GM19372 (cell line): ENCODE measurements around the gene ZBTB5.
A peak's percentile ranks its signal among the peaks of the same experiment; 100 is the strongest.
"Not testable (repeated sequence)": the region's sequence is repeated elsewhere in the genome, so short reads cannot be mapped to it uniquely, and the experiment has no call there.

Experiments
- ATAC-seq: cut with Tn5 transposase; IDR thresholded peaks from one replicate; pipeline ENCODE4 v1.9.1; 2021; ENCODE audit warnings: mild to moderate bottlenecking, low read depth, moderate library complexity; ENCODE audit not compliant: unreplicated experiment

Gene ZBTB5, protein sequence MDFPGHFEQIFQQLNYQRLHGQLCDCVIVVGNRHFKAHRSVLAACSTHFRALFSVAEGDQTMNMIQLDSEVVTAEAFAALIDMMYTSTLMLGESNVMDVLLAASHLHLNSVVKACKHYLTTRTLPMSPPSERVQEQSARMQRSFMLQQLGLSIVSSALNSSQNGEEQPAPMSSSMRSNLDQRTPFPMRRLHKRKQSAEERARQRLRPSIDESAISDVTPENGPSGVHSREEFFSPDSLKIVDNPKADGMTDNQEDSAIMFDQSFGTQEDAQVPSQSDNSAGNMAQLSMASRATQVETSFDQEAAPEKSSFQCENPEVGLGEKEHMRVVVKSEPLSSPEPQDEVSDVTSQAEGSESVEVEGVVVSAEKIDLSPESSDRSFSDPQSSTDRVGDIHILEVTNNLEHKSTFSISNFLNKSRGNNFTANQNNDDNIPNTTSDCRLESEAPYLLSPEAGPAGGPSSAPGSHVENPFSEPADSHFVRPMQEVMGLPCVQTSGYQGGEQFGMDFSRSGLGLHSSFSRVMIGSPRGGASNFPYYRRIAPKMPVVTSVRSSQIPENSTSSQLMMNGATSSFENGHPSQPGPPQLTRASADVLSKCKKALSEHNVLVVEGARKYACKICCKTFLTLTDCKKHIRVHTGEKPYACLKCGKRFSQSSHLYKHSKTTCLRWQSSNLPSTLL

DNA sequence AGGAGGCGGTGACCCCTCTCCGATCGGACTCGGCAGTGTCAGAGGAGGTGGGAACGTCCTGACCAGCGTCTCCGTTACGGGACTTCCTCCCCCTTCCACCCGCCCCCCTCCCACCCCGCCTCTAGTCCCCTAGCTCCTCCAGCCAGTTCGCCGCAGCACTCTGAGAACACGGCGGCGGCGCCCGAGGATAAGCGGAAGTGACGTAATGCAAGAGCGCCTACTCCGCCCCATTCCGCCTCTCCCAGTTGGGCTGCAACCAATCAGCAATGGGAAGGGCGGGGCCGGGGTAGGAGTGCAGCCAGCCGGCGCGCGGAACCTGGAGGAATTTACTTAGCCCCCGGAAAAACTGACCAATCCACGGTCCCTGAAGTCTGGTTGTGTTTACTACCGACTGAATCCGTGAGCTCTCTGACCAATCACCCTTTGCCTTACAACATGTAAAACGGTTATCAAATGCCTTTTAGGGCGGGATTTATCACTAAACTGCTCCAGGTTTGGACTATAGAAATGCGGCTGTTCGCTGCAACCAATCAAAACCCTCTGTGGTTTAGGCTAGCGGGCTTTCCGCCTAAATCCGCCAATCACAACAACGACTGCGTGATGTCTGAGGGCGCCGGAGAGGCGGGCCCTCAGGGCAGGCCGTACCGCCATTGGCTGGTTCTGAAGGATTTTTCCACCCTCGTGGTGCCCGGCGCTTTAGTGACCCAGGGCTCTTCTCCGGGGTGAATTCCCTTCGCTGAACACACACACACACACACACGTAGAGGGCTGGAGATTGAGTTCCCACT lies at the start of gene ZBTB5:
Gene ZBTB5 (minus strand): TSS at position 202 of the 788 bp plus-strand sequence. CDS start 22,899 bp downstream, outside the sequence.
- ATAC-seq, result peak; percentile 77

DNA sequence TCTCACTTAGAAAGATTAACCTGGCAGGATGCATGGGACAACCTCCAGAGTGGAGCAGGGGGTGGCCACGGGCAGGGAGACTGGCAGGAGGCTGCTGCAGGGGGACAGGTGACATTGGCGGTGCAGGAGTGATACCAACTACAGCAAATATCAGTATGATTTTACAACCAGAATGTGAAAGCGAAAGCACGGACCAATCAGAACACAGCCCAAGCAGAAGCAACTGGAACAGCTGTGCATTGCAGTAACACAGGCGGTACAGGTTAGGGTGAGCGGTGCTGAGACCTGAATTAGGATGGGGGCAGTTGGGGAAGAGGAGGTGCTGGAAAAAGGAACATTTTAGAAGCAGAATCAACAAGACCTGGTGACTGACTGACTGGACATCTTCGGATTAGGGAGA lies 49.7 kb upstream of the ZBTB5 start:
- no peak for ATAC-seq

DNA sequence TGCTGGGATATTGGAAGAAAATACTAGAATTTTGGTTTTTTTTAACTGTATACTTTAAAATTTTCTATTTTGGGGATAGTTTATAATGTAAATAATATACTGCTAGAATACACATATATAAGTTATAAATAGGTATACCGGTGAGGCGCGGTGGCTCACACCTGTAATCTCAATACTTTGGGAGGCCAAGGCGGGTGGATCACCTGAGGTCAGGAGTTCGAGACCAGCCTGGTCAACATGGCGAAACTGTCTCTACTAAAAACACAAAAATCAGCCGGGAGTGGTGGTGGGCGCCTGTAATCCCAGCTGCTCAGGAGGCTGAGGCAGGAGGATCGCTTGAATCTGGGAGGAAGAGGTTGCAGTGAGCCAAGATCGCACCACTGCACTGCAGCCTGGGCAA lies 49.2 kb upstream of the ZBTB5 start:
- not testable (repeated sequence) for ATAC-seq

DNA sequence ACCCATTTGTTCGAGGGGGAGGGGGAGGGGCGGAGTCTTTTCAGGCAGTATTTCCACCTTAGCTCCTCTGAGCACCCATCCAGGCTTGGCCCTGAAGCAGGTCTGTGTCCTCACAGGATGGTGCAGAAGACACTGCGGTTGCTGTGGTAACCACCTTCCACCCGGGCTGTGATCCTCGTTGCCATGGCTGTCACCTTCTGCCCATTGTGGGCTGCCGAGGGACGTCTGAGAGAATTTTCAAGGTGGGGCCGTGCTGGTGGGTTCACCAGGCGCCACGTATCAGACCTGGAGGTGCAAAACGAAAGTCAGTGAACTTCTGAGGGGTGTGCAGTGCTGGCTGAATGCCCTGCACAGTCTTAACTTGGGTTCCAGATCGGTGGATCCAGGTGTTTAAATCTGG lies 47.2 kb upstream of the ZBTB5 start:
- no peak for ATAC-seq

DNA sequence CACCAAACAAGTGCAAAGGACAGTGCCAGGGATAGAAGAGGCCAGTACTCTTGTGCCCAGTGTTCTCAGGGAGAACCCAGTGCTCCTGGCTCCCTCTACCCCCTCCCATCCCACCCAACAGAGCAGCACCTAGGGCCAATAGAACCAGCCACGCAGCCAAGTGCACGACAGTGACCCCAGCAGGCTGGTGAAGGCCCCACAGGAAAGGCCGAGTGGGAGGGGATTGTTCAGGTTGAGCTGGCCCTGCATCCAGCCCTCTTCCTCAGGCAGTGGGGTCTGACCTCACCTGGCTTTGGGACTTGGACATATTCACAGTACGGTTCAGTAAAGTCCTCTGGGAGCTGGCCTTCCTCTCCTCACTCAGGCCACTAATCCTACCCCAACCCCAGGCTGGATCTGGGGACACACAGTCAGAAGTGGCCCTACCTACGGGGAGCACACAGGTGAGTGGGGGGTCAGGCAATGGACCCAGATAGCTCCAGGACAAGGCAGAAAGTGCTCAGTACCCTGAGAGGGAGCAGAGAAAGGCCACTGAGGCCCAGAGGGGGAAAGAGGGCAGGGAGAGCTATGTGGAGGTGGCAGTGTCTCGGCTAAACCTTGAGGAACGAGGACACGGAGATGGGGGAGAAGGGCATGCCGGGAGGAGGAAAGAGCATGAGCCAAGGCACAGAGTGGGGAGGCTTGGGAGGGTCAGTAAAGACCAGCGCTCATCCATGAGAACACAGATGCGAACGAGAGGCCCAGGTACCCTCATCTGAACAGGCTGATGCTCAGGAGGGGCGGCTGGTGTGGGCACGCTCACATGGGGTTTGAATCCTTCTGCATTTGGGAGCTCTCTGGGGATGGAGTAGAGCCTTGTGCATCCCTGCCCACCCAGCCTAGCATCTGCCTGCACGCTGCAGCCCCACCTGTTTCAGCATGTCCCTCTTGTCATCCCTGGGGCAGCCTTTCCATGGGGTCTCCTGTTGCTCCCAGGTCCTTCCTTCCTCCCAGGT lies 46.1 kb upstream of the ZBTB5 start:
- no peak for ATAC-seq

DNA sequence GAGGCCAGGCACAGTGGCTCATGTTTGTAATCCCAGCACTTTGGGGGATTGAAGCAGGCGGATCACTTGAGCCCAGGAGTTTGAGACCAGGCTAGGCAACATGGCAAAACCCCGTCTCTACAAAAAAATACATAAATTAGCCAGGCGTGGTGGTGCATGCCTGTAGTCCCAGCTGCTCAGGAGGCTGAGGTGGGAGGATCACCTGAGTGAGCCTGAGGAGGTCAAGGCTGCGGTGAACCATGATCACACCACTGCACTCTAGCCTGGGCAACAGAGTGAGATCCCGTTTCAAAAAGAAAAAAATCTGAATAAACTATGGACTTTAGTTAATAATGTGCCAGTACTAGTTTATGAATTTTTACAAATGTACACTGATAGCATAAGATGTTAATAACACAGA lies 44.8 kb upstream of the ZBTB5 start:
- not testable (repeated sequence) for ATAC-seq

DNA sequence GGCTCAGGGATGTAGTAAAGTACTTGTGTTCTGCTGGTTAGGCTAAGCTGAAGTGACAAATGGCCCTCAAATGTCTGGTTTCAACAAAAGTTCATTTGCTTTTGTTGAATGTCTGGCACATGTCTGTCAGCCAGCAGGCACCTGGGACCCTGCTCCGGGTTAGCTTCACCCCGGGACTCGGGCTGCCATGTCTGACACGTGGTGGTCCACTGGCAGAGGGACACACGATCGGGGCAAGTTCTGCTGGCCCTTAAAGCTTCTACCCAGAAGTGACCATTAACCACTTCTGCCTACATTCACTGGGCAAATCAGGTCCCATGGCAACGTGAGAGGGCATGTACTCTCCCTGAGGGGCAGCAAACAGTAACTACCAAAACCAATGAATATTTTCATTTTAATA lies 44.3 kb upstream of the ZBTB5 start:
- ATAC-seq, result no peak

DNA sequence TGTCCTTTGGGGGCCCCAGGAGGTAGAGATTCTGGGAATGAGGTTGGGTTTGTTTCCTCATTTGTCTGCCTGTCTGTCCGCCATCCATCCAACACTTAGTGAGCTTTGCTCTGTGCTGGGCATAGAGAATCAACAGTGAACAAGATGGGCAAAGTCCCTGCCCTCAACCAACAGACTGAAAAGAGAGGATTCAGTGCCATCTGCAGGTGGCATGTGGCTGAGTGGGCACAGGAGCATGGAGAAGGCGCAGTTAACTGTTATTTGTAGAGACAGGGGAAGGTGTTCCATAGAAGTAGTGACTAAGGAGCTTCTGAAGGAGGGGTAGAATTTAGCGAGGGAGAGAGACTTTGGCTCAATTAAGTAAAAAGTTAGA lies 43.6 kb upstream of the ZBTB5 start:
- ATAC-seq, result no peak

DNA sequence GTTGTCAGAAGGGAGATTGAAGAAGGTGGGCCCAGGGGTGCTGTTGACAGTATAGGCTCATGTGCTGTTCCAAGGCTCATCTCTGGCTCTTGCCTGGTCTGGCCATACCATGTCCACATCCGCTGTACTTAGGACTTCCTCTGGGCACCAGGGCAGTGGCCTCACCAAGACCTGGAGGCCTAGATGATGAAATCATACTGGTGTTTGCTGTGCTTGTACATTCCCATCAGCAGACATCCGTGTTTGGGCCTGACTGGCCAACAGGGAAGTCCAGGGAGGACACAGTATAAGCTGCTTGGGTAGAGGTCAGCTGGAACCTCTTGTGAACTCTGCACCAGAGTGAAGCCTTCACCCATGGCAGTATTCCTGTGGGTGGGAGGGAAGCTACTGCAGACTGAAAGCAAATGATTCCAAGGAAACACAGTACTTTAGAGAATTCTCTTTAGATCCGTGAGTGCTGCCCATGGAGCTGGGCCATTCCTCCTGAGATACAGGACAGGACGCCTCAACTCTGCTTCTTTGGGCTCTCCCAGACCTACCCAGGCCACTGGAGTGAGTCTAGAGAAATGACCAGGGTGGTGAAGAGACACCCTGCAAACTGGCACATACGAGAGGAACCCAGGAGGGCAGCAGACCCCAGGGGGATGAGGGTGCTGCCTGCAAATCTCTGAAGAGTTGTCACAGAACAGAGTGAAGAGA lies 43.0 kb upstream of the ZBTB5 start:
- no peak for ATAC-seq

DNA sequence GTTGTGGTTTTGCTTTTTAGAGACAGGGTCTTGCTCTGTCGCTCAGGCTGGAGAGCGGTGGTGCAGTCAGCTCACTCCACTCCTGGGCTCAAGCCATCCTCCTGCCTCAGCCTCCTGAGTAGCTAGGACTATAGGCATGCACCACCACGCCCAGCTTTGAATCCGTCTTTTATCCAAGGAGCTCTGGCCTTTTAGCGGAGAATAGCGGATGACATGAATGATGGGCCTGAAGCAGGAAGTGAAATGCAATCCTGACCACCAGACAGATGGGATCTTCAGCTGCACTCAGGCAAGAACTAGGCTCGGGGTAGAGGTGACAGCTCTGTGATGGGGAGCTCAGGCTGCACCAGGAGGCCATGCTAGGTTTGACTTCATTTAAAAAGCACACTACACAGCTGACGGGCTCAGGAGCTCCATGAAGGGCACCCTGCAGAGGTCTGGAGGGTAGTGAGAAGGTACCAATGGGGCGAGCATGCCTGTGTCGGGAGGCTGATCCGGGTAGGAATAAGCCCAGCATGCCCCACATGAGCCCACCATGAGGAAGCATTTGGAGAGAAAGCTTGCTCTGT lies 42.4 kb upstream of the ZBTB5 start:
- no peak for ATAC-seq

DNA sequence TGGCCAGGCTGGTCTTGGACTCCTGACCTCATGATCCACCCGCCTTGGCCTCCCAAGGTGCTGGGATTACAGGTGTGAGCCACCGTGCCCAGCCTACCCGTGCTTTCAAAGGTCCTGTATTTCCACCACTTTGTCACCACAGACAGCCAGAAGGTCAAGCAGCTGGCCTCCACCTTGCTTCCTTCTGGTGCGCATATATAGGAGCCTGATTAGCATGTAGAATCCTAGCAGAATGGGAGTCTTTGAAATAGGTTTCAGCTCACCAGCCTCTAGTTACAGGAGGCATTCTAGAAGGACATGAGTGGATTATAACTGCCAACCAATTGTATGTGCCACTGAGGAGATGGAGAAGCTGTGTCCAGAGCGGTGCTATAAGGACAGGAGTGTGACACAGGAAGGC lies 39.4 kb upstream of the ZBTB5 start:
- no peak for ATAC-seq

DNA sequence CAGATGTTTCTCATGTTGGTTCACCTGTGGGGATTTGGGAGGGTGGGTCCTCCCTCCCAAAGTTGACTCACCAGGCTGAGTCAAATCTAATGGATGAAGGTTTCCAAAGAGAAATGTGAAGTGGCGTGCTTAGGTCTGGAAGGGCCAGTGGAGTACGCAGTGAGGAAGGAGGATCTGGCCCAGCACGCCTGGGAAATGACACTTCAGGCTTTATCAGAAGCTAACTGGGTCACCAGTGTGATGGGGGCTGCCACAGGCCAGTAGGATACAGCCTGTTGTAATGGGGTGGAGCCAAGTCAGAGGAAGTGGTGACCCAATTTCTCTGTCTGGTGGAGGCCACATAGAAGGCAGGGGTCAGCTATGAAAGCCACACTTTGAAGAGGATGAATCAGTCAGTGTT lies 38.5 kb upstream of the ZBTB5 start:
- ATAC-seq, result no peak

DNA sequence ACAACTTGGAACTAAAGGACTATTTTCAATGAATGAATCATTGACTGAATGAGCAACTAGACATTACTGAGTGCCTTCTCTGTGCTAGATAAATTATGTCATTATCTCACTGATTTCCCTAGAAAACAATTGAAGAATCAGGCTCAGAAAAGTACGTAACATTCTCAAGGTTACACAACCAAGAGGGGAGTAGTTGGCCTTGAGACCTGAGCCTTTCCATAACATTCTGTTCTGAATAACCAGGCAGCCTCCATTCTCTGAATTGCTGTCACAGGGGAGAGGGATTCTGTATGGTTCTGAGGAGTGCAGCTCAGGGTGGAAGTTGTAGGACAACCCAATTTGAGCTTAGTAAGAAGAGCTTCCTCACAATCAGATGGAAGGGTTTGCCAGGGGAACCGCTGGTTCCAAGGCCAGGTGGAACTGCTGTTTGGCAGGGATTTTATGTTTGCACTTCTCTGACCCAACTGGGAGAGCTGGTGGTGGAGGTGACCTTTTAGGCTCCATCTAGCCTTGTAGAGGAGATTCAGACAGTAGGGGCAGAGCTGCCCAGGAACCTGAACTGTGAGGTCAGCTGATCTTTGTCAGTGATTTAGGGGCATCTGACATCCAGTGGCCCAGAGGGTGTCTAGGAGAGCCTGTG lies 36.8 kb upstream of the ZBTB5 start:
- ATAC-seq, result no peak

DNA sequence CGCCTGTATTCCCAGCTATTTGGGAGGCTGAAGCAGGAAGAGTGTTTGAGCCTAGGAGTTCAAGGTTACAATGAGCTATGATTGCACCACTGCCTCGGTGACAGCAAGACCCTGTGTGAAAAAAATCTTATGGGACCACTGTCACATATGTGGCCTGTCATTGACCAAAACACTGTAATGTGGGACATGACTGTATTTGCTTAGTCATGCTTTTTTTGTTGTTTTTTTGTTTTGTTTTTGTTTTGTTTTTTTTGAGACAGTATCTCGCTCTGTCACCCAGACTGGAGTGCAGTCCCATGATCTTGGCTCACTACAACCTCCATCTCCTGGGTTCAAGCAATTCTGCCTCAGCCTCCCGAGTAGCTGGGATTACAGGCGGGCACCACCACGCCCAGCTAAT lies 34.0 kb upstream of the ZBTB5 start:
- ATAC-seq, result no peak

DNA sequence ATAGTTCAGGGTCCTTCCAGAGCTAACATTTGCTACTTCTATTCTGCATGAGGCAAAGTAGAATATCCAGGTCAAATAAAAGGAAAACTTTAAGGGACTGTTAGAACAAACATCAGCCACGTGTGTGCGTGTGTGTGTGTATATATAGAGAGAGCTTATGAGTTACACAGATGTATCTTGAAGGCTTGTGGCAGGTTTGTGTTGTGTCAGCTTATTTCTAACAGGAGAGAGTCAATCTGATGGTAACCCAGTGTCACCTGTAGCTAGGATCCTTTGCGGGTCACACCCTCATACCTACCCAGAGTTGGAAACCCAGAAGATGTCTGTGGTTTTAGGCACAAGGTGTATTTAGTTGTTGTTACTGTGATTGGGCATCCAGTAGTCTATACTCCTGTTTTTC lies 33.2 kb upstream of the ZBTB5 start:
- no peak for ATAC-seq

DNA sequence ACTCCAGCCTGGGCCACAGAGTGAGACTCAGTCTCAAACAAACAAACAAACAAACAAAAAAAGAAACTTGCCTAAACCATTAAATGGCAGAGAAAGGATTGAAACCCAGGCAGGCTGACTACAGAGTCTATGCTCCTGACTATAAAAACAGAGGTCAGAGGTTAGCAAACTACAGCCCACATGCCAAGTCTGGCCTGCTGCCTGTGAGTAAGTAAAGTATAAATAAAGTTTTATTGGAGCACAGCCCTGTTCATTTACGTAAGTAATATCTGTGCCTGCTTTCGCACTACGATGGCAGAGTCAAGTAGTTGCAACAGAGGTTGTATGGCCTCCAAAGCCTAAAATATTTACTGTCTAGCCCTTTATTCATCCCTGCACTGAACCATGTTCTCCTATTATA lies 32.1 kb upstream of the ZBTB5 start:
- no peak for ATAC-seq

DNA sequence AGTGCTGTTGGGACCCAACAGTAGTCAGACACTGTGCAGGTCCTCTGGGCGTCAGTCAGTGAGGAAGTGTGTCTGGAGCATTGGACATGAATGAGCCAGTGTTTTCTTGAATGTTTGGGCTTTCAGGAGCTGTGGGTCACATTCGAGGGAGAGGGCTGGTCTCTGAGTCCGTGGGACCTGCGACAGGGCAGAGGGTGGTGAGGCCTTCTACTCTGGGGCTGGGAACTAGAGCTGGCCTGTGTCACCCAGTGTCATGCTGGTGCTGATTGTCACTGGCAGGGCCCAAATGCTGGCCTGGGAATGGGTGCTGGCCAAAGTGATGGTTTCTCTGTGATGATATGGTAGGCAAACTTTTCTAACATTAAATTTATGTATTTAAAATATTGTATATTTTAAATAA lies 30.8 kb upstream of the ZBTB5 start:
- no peak for ATAC-seq

DNA sequence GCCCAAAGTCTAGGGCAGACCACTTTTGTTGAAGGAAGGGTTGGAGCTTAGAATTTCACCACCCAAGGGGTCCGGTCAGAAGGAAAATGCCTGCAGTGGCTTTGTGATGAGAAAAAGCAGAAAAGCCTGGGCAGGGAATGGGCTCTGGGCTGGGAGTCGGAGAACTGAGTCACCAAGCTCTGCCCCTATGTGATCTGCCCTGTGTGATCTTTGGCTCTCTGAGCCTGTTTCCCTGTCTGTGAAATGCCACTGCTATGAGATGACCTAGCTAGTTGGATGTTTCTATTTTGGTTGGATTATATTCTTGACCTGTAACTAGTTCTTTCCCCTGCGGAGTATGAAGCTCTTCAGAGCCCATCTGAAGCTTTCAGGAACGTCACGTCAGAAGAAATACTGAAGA lies 30.3 kb upstream of the ZBTB5 start:
- ATAC-seq, result no peak

DNA sequence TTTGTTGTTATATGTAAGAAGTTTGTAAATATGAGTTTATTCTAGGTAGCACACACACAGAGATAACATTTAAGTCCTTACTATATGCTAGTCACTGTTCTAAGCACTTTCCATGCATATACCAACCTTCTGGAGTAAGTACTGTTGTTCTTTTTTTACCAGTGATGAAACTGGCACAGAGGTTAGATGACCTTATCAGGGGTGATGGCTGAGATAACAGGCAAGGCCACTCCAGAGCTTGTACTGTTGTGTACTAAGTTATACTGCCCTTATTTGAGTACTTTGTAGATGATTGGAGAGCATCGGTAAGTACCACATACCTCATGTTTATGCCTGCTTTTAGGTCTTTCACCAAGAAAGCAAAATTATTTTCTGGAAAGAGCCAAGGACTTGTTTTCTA lies 26.7 kb upstream of the ZBTB5 start:
- no peak for ATAC-seq
